Neural progenitor cell (in vitro differentiated cells): ENCODE results near the gene PIP4P1. TPM values are rescaled to one million over a fixed set of nuclear protein-coding genes. Genes with fewer than 3 reads are reported as not detected.
"Not testable (repeated sequence)": the region's sequence is repeated elsewhere in the genome, so short reads cannot be mapped to it uniquely, and the experiment has no call there.

ENCODE experiments used
- DNase-seq: peaks from one replicate; pipeline ENCODE4 v3.0.0-alpha.2; 2016; ENCODE audit warnings: low spot score
- H2AFZ ChIP-seq: fragments of 200-600 bp; sonication (generic); replicated peaks from 2 replicates; pipeline ENCODE4 v1.6.1; 2016; ENCODE audit warnings: antibody characterized with exemption
- H3F3A ChIP-seq: fragments of 200-600 bp; sonication (generic); 2 replicates; pipeline ENCODE4 v1.6.1; 2016; ENCODE audit warnings: antibody characterized with exemption, low read depth
- H3K27ac ChIP-seq: fragments of 200-600 bp; sonication (generic); 2 replicates; pipeline ENCODE4 v1.5.1; 2016; ENCODE audit warnings: mild to moderate bottlenecking
- H3K27me3 ChIP-seq: fragments of 200-600 bp; sonication (generic); 2 replicates; pipeline ENCODE4 v1.6.1; 2016; ENCODE audit warnings: mild to moderate bottlenecking, moderate library complexity
- H3K36me3 ChIP-seq: fragments of 200-600 bp; sonication (generic); 2 replicates; pipeline ENCODE4 v1.5.1; 2016
- H3K4me1 ChIP-seq: fragments of 200-600 bp; sonication (generic); 2 replicates; pipeline ENCODE4 v1.6.1; 2016; ENCODE audit warnings: mixed run types
- H3K4me2 ChIP-seq: fragments of 200-600 bp; sonication (generic); 2 replicates; pipeline ENCODE4 v1.6.1; 2016
- H3K4me3 ChIP-seq: fragments of 200-600 bp; sonication (generic); 2 replicates; pipeline ENCODE4 v1.5.1; 2016
- H3K79me2 ChIP-seq: fragments of 200-600 bp; sonication (generic); 2 replicates; pipeline ENCODE4 v1.6.1; 2016; ENCODE audit warnings: low read depth
- H3K9ac ChIP-seq: fragments of 200-600 bp; sonication (generic); 2 replicates; pipeline ENCODE4 v1.6.1; 2016
- H3K9me3 ChIP-seq: fragments of 200-600 bp; sonication (generic); 2 replicates; pipeline ENCODE4 v1.5.1; 2016; ENCODE audit warnings: low read depth
- H4K20me1 ChIP-seq: fragments of 200-600 bp; sonication (generic); 2 replicates; pipeline ENCODE4 v1.6.1; 2016; ENCODE audit warnings: low read depth
- H3K27ac Mint-ChIP-seq: 3 replicates; pipeline ENCODE4 v1.8.0; 2021; ENCODE audit warnings: mixed read lengths
- H3K27me3 Mint-ChIP-seq: 2 replicates; pipeline ENCODE4 v1.8.0; 2022; ENCODE audit warnings: low read depth, mild to moderate bottlenecking, inconsistent platforms, moderate library complexity, mixed read lengths; ENCODE audit not compliant: insufficient read depth
- H3K36me3 Mint-ChIP-seq: 3 replicates; pipeline ENCODE4 v1.8.0; 2021; ENCODE audit warnings: mixed read lengths
- H3K4me1 Mint-ChIP-seq: 3 replicates; pipeline ENCODE4 v1.8.0; 2021; ENCODE audit warnings: mixed read lengths
- H3K4me3 Mint-ChIP-seq: 3 replicates; pipeline ENCODE4 v1.8.0; 2021; ENCODE audit warnings: mild to moderate bottlenecking, moderate library complexity, mixed read lengths
- H3K9me3 Mint-ChIP-seq: 3 replicates; pipeline ENCODE4 v1.8.0; 2020; ENCODE audit warnings: mixed read lengths
- CTCF ChIP-seq: fragments of 200-600 bp; sonication (generic); IDR thresholded peaks from 2 replicates; pipeline ENCODE4 v1.5.1; 2017; ENCODE audit warnings: antibody characterized with exemption, mild to moderate bottlenecking
- EZH2 ChIP-seq: fragments of 200-600 bp; sonication (generic); IDR thresholded peaks from 2 replicates; pipeline ENCODE4 v1.6.1; 2017; ENCODE audit warnings: antibody characterized with exemption, mild to moderate bottlenecking, moderate library complexity
- EZH2phosphoT487 ChIP-seq: fragments of 200-600 bp; sonication (generic); IDR thresholded peaks from 2 replicates; pipeline ENCODE4 v1.6.1; 2017; ENCODE audit warnings: antibody characterized with exemption
- total RNA-seq: library from RNA; depleted of rRNA; stranded (reverse); fragments of >200 nt; gene quantifications from 2 replicates; pipeline ENCODE4 v1.2.3, GENCODE V29; 2015; ENCODE audit warnings: low replicate concordance

Gene PIP4P1
- 24.1 and 35.3 TPM in 2 replicates for total RNA-seq

GRCh38 chr14:20461225-20462141 is at the start of gene PIP4P1:
Gene PIP4P1, minus strand, starts transcription at chr14:20461434. Its CDS starts 109 bp downstream, at chr14:20461325.
- Mint-ChIP-seq H3K27ac (peak within 1 kb of the TSS; percentile 90), H3K27me3 (peaks cover 7% of the 10 kb centered on the region), H3K36me3 (peaks cover 13% of the 10 kb centered on the region), H3K4me3 (peak within 1 kb of the TSS; percentile 94), H3K4me1 (peaks cover 20% of the 10 kb centered on the region), H3K9me3 (no peaks in the 10 kb centered on the region)
- TF ChIP-seq CTCF (no peak), EZH2 (no peak), EZH2phosphoT487 (no peak)
- H3F3A ChIP-seq = peaks cover 52% of the 10 kb centered on the region
- H3K9ac ChIP-seq = peak within 1 kb of the TSS; percentile 89
- peak within 1 kb of the TSS; percentile 87 for H3K4me3 ChIP-seq
- DNase-seq = peak; percentile 99
- H3K4me1 ChIP-seq = peaks cover 13% of the 10 kb centered on the region
- no peak within 1 kb of the TSS for H2AFZ ChIP-seq
- H3K9me3 ChIP-seq = no peaks in the 10 kb centered on the region
- no peaks in the 10 kb centered on the region for H3K27me3 ChIP-seq
- H3K27ac ChIP-seq = peak within 1 kb of the TSS; percentile 88
- peak within 1 kb of the TSS; percentile 96 for H3K4me2 ChIP-seq
- H3K36me3 ChIP-seq = peaks cover 3% of the 10 kb centered on the region
- H3K79me2 ChIP-seq = peaks cover 32% of the 10 kb centered on the region
- H4K20me1 ChIP-seq = peaks cover 14% of the 10 kb centered on the region

GRCh38 chr14:20508367-20508766 is 47.1 kb upstream of the PIP4P1 start:
- H3K9ac ChIP-seq = no peak overlapping the region
- DNase-seq = no peak
- H3K9me3 Mint-ChIP-seq = peaks cover 13% of the 10 kb centered on the region
- no peaks in the 10 kb centered on the region for H3K4me1 Mint-ChIP-seq
- no peaks in the 10 kb centered on the region for H4K20me1 ChIP-seq
- no peaks in the 10 kb centered on the region for H3K4me1 ChIP-seq
- H3K9me3 ChIP-seq = no peaks in the 10 kb centered on the region
- H3K4me2 ChIP-seq = no peak overlapping the region
- no peaks in the 10 kb centered on the region for H3K79me2 ChIP-seq
- H3K27ac ChIP-seq = no peak overlapping the region
- no peaks in the 10 kb centered on the region for H3K36me3 ChIP-seq
- no peaks in the 10 kb centered on the region for H3K27me3 ChIP-seq
- H3K27ac Mint-ChIP-seq = no peak overlapping the region
- no peaks in the 10 kb centered on the region for H3K36me3 Mint-ChIP-seq
- TF ChIP-seq EZH2 (no peak), CTCF (no peak), EZH2phosphoT487 (no peak)
- H3K27me3 Mint-ChIP-seq = no peaks in the 10 kb centered on the region
- H3K4me3 Mint-ChIP-seq = no peak overlapping the region
- no peak overlapping the region for H3K4me3 ChIP-seq
- H2AFZ ChIP-seq = no peak overlapping the region
- H3F3A ChIP-seq = no peaks in the 10 kb centered on the region

- not testable (repeated sequence) for H3K27me3 ChIP-seq, H4K20me1 ChIP-seq, H3K79me2 ChIP-seq, H3K27ac ChIP-seq, H3K9ac ChIP-seq, H3K4me1 ChIP-seq, H3K4me2 ChIP-seq, H2AFZ ChIP-seq, H3K9me3 ChIP-seq, H3K36me3 Mint-ChIP-seq, H3K27ac Mint-ChIP-seq, H3K4me1 Mint-ChIP-seq, DNase-seq, H3K4me3 ChIP-seq, H3K36me3 ChIP-seq, H3K27me3 Mint-ChIP-seq, H3F3A ChIP-seq, H3K4me3 Mint-ChIP-seq
- peaks cover 13% of the 10 kb centered on the region for H3K9me3 Mint-ChIP-seq
Measured at GRCh38 chr14:20507537-20507936, 46.3 kb upstream of the PIP4P1 start.

- H2AFZ ChIP-seq, H3K36me3 Mint-ChIP-seq: not testable (repeated sequence)
- peaks cover 13% of the 10 kb centered on the region for H3K9me3 Mint-ChIP-seq
Measured at GRCh38 chr14:20506752-20507151, 45.5 kb upstream of the PIP4P1 start.

GRCh38 chr14:20506276-20506675 is 45.0 kb upstream of the PIP4P1 start:
- H2AFZ ChIP-seq, H3K4me3 Mint-ChIP-seq, H3K4me1 ChIP-seq, H3K9ac ChIP-seq, H3K4me3 ChIP-seq, DNase-seq, H3K4me1 Mint-ChIP-seq, H3K27me3 Mint-ChIP-seq, H3K27me3 ChIP-seq, H3K36me3 ChIP-seq, H3K9me3 ChIP-seq, H3K79me2 ChIP-seq, H4K20me1 ChIP-seq, H3K27ac Mint-ChIP-seq, H3F3A ChIP-seq, H3K27ac ChIP-seq, H3K36me3 Mint-ChIP-seq, H3K4me2 ChIP-seq: not testable (repeated sequence)
- peaks cover 13% of the 10 kb centered on the region for H3K9me3 Mint-ChIP-seq

More at GRCh38 chr14:20506752-20507151, 45.5 kb upstream of the PIP4P1 start:
- H3K4me1 ChIP-seq, H3K27ac ChIP-seq, H3K9ac ChIP-seq, H3F3A ChIP-seq, H3K27me3 Mint-ChIP-seq, H3K79me2 ChIP-seq, H3K36me3 ChIP-seq, H3K4me2 ChIP-seq, H3K4me3 ChIP-seq, H3K4me1 Mint-ChIP-seq, H3K9me3 ChIP-seq, H3K27me3 ChIP-seq, DNase-seq, H3K4me3 Mint-ChIP-seq, H3K27ac Mint-ChIP-seq, H4K20me1 ChIP-seq: not testable (repeated sequence)
